HepG2 (cell line): Measurements from ENCODE around the gene ELP5. TPM values are rescaled to one million over a fixed set of nuclear protein-coding genes. Genes with fewer than 3 reads are reported as not detected.

Experiments used
- AHR ChIP-seq: IDR thresholded peaks from 2 replicates; pipeline ENCODE4 v1.6.1; 2018; ENCODE audit warnings: missing genetic modification reagents, missing compliant biosample characterization
- ASH2L ChIP-seq: fragments of 300-600, 200-600 bp; sonication (generic); IDR thresholded peaks from 2 replicates; pipeline ENCODE4 v1.7.0; 2017; ENCODE audit warnings: low read depth, mild to moderate bottlenecking, moderate library complexity, mixed read lengths, low read length; ENCODE audit not compliant: insufficient read length
- FOXA1 ChIP-seq, 2 experiments: fragments of 450-650 bp in 1 of 2; sonication (generic) in 1 of 2; formaldehyde crosslinking in 1 of 2; IDR thresholded peaks; 2 replicates each; pipeline versions ENCODE4 v1.4.0 to v1.6.1; 2016 to 2020; ENCODE audit warnings: missing genetic modification reagents in 1 of 2
- FOXP1 ChIP-seq, 2 experiments: fragments of 450-650 bp in 1 of 2; IDR thresholded peaks; 2 replicates each; pipeline ENCODE4 v1.6.1; 2017 to 2018; ENCODE audit warnings: antibody characterized with exemption in 1 of 2
- IKZF5 ChIP-seq: IDR thresholded peaks from 2 replicates; pipeline ENCODE4 v1.6.1; 2018; ENCODE audit warnings: missing genetic modification reagents, mild to moderate bottlenecking, missing compliant biosample characterization
- KDM3A ChIP-seq: IDR thresholded peaks from 2 replicates; pipeline ENCODE4 v1.6.1; 2018; ENCODE audit warnings: low read depth, missing compliant biosample characterization
- MEIS1 ChIP-seq: sonication (generic); formaldehyde crosslinking; IDR thresholded peaks from 2 replicates; pipeline ENCODE4 v1.9.0; 2021; ENCODE audit warnings: mild to moderate bottlenecking, missing genetic modification reagents, moderate library complexity, borderline replicate concordance
- MEIS2 ChIP-seq: sonication (generic); formaldehyde crosslinking; IDR thresholded peaks from 2 replicates; pipeline ENCODE4 v1.9.0; 2021; ENCODE audit warnings: mild to moderate bottlenecking, missing genetic modification reagents
- MIXL1 ChIP-seq: IDR thresholded peaks from 2 replicates; pipeline ENCODE4 v1.6.1; 2016
- MTA1 ChIP-seq: sonication (generic); formaldehyde crosslinking; IDR thresholded peaks from 2 replicates; pipeline ENCODE4 v1.4.0; 2020; ENCODE audit warnings: missing genetic modification reagents, mild to moderate bottlenecking, borderline replicate concordance
- PHF20 ChIP-seq: sonication (generic); formaldehyde crosslinking; IDR thresholded peaks from 2 replicates; pipeline ENCODE4 v1.5.0; 2020; ENCODE audit warnings: mild to moderate bottlenecking, missing genetic modification reagents
- RAD51 ChIP-seq: fragments of 450-650 bp; IDR thresholded peaks from 2 replicates; pipeline ENCODE4 v1.6.1; 2016; ENCODE audit warnings: borderline replicate concordance
- ZBTB39 ChIP-seq: sonication (generic); formaldehyde crosslinking; IDR thresholded peaks from 2 replicates; pipeline ENCODE4 v1.5.0; 2020; ENCODE audit warnings: missing genetic modification reagents
- ZFY ChIP-seq: sonication (generic); formaldehyde crosslinking; IDR thresholded peaks from 2 replicates; pipeline ENCODE4 v1.4.0; 2020; ENCODE audit warnings: missing genetic modification reagents
- ZNF556 ChIP-seq: sonication (generic); formaldehyde crosslinking; IDR thresholded peaks from 2 replicates; pipeline ENCODE4 v1.4.0; 2020; ENCODE audit warnings: mild to moderate bottlenecking, missing genetic modification reagents, borderline replicate concordance
- ZNF770 ChIP-seq: sonication (generic); formaldehyde crosslinking; IDR thresholded peaks from 2 replicates; pipeline ENCODE4 v1.5.0; 2020; ENCODE audit warnings: mild to moderate bottlenecking, missing genetic modification reagents
- ZSCAN9 ChIP-seq: IDR thresholded peaks from 2 replicates; pipeline ENCODE4 v1.6.1; 2016; ENCODE audit warnings: borderline replicate concordance
- polyA plus RNA-seq, 8 experiments: library from polyadenylated mRNA; depleted of rRNA in 3 of 8; stranded (reverse) in 7 of 8; unstranded in 1 of 8; fragments of >200 nt; fragmentation: Illumina TruSeq in 4 of 8; extraction: Trizol in 4 of 8; gene quantifications; 2 replicates each; pipeline versions ENCODE4 v1.2.1 to v1.2.3, GENCODE V29; 2011 to 2016; ENCODE audit warnings: low read depth in 4 of 8, missing spikeins in 1 of 8, mixed read lengths in 1 of 8; ENCODE audit not compliant: insufficient read depth in 1 of 8
- total RNA-seq, 5 experiments: library from RNA; depleted of rRNA; stranded (reverse); fragments of >200 nt; fragmentation: Illumina TruSeq; extraction: Trizol; gene quantifications; 2 replicates each; pipeline ENCODE4 v1.2.3, GENCODE V29; 2016; ENCODE audit warnings: low read depth in 1 of 5
- TF ChIP-seq, protein P1 (sequence below): sonication (generic); formaldehyde crosslinking; IDR thresholded peaks from 2 replicates; pipeline ENCODE4 v1.4.0; 2020; ENCODE audit warnings: missing genetic modification reagents, borderline replicate concordance
- TF ChIP-seq, protein P2 (sequence below): sonication (generic); formaldehyde crosslinking; IDR thresholded peaks from 2 replicates; pipeline ENCODE4 v1.4.0; 2020; ENCODE audit warnings: mild to moderate bottlenecking, missing genetic modification reagents

ELP5 gene
- total and polyA plus RNA-seq, 2 of the 13 experiments (the other 11 are each of a cell fraction or from before 2014, with no cell fraction given), result 67.6 to 69.8 TPM

DNA sequence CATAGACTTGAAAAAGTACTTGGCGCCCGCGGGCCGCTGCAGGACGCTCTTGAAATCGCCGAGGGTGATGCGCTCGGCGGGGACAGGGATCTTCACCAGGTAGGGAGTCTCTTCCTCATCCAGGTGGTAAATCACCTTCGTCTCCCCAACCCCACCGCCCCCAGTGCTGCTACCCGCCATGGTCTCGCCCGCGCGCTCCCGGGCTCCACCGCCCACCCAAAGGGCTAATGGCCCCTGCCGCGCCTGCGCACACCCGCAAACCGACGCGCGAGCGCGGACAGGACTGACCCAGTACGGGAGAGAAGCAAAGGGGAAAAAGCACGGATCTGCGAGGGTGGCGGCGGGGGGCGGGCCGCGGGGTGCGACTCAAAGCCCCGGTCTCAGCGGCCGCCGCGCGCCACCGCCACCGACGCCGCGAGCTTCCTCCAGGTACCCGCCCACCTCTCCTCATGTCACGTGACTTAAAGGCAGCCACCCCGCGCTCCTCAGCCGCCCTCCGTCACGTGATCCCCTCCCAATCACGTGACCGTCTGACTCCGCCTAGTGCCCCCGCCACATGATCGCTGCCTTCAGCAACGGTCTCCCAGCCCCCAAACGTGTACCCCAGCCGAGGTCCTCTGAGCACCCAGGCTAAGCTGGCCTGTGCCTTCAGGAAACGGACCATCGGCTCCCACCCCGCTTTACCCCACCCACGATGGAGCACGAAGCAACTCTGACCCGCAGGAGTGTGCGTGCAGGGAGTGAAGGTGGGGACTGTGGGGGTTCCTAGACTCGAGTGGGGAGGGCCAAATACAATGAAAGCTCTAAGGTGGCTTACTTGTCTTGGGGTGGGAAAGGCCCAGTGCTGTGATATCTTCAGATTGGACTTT lies 17.7 kb upstream of the ELP5 start, which contains the start of gene DVL2 (continued):
- TF ChIP-seq, protein P1, sequence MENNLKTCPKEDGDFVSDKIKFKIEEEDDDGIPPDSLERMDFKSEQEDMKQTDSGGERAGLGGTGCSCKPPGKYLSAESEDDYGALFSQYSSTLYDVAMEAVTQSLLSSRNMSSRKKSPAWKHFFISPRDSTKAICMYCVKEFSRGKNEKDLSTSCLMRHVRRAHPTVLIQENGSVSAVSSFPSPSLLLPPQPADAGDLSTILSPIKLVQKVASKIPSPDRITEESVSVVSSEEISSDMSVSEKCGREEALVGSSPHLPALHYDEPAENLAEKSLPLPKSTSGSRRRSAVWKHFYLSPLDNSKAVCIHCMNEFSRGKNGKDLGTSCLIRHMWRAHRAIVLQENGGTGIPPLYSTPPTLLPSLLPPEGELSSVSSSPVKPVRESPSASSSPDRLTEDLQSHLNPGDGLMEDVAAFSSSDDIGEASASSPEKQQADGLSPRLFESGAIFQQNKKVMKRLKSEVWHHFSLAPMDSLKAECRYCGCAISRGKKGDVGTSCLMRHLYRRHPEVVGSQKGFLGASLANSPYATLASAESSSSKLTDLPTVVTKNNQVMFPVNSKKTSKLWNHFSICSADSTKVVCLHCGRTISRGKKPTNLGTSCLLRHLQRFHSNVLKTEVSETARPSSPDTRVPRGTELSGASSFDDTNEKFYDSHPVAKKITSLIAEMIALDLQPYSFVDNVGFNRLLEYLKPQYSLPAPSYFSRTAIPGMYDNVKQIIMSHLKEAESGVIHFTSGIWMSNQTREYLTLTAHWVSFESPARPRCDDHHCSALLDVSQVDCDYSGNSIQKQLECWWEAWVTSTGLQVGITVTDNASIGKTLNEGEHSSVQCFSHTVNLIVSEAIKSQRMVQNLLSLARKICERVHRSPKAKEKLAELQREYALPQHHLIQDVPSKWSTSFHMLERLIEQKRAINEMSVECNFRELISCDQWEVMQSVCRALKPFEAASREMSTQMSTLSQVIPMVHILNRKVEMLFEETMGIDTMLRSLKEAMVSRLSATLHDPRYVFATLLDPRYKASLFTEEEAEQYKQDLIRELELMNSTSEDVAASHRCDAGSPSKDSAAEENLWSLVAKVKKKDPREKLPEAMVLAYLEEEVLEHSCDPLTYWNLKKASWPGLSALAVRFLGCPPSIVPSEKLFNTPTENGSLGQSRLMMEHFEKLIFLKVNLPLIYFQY, result 0 out of 2 replicates have a peak, but pooled peaks have one; percentile 12
- 0 out of 2 replicates have a peak, but pooled peaks have one; percentile 19 for TF ChIP-seq MEIS1 (CRISPR knock-in tag)
- TF ChIP-seq FOXA1 (IDR thresholded peaks at IDR 0.05), result no peak
- TF ChIP-seq FOXA1 (CRISPR knock-in tag; IDR thresholded peaks at IDR 0.05), result peak; percentile 38
- no peak for TF ChIP-seq ZNF770 (CRISPR knock-in tag)
- TF ChIP-seq MEIS2 (CRISPR knock-in tag), result peak; percentile 56; the same call in 1 of the 2 replicates
- TF ChIP-seq, protein P2, sequence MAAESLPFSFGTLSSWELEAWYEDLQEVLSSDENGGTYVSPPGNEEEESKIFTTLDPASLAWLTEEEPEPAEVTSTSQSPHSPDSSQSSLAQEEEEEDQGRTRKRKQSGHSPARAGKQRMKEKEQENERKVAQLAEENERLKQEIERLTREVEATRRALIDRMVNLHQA (CRISPR knock-in tag), result no peak
- peak; percentile 73 for TF ChIP-seq IKZF5 (CRISPR knock-in tag)
- TF ChIP-seq KDM3A (CRISPR knock-in tag), result peak; percentile 43; the same call in 1 of the 2 replicates
- TF ChIP-seq AHR (CRISPR knock-in tag), result peak; percentile 56; the same call in 1 of the 2 replicates
- TF ChIP-seq MTA1 (CRISPR knock-in tag), result 0 out of 2 replicates have a peak, but pooled peaks have one; percentile 65
- 0 out of 2 replicates have a peak, but pooled peaks have one; percentile 10 for TF ChIP-seq MIXL1 (CRISPR knock-in tag)
- 0 out of 2 replicates have a peak, but pooled peaks have one; percentile 40 for TF ChIP-seq ZSCAN9 (CRISPR knock-in tag)
- peak; percentile 67 for TF ChIP-seq ZFY (CRISPR knock-in tag)
- peak; percentile 93 for TF ChIP-seq PHF20 (CRISPR knock-in tag)
- peak; percentile 74 for TF ChIP-seq ZNF556 (CRISPR knock-in tag)
- TF ChIP-seq RAD51, result peak; percentile 100
- TF ChIP-seq FOXP1 (IDR thresholded peaks at IDR 0.05), result no peak
- no peak; the same call in 1 of the 2 replicates for TF ChIP-seq FOXP1 (CRISPR knock-in tag; IDR thresholded peaks at IDR 0.05)
- peak; percentile 73 for TF ChIP-seq ASH2L
- no peak for TF ChIP-seq ZBTB39 (CRISPR knock-in tag)
